NCI-H1417 (cell line): Measurements from ENCODE around the gene EIF3D.

ENCODE experiments used
- DNase-seq, 3 experiments: peaks; one replicate each; lab custom pipeline; 2025; lab: John Stamatoyannopoulos, UW

The EIF3D gene, protein sequence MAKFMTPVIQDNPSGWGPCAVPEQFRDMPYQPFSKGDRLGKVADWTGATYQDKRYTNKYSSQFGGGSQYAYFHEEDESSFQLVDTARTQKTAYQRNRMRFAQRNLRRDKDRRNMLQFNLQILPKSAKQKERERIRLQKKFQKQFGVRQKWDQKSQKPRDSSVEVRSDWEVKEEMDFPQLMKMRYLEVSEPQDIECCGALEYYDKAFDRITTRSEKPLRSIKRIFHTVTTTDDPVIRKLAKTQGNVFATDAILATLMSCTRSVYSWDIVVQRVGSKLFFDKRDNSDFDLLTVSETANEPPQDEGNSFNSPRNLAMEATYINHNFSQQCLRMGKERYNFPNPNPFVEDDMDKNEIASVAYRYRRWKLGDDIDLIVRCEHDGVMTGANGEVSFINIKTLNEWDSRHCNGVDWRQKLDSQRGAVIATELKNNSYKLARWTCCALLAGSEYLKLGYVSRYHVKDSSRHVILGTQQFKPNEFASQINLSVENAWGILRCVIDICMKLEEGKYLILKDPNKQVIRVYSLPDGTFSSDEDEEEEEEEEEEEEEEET

DNA sequence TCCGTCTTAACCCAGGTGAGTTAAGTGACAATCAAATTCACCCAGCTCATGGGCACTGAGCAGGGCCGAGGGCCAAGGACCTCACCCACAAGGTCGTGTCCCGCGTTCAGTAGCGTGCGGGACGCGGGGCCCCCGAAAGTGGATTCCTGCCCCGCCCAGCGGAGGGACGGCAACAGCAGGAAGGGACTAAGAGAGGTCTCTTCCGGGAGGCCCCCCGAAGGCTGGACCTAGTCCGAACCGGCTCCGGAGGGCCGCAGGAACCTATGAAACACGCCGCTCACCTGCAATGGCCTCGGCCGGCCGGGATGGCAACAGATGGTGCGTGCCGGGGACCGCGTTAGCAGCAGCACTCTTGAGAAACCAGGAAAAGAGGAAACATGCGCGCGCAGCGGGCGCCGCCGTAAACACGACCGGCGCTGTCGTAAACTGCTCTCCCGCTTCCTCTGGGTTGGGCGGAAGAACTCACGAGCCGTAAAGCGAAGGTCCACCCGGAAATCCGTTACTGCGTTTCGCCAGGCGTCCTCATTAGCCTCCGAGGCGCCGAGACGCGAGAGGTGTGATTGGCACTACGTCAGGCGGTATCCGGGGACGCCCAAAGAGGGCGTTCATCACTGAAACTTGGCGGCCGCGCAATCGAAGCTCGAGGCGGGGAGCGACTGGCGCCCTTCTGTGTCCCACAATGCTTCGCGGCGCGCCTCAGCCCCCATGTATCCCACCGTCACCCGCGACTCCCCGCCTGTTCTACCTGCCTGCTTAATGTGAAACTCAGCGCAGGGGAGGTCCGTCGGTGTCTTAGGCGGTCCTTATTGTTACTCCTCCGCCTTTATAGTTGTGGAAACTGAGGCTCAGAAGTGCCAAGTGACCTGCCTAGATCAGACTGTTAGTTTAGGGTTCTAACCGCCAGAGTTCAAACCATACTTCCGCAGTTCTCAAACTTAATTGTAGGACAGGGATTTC lies at the start of gene EIF3D:
Gene EIF3D (minus strand): TSS at position 372 of the 957 bp plus-strand sequence. CDS start 3,045 bp downstream, outside the sequence.
- DNase-seq = peak; percentile 95 to 99 (median 96)

DNA sequence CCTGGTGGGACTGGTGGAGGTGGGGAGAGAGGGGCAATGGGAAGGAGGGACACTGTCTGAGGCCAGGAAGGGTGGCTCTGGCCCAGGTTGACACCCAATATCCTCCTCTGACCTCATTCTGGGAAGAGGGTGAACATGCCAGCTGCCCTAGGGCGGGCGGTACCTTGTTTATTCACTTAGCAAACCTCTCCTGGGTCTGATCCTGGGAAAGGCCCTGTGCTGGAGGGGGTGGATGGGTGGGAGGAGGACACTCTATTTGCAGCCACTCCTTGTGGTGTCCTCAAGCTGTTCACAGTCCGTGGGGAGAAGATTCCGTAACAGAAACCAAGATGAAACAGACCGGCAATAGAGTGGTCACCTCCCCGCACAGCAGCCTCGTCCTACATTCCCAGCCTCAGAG lies 49.7 kb upstream of the EIF3D start:
- no peak for DNase-seq

DNA sequence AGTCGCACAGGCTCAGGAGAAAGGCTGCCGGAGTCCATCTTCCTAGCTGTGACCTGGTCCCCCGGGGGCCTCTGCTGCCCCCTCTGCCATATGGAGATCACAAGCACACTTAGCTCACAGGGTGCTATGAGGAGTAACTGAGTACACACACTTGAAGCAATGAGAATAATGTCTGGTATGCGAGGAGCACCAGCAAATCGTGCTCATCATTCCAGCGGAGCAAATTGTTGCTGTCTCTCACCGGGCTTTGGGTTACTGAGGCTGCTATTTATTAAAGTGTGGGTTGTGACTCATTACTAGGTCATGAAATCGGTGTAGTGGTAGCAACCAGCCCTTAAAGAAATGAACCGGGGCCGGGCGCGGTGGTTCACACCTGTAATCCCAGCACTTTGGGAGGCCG lies 48.1 kb upstream of the EIF3D start:
- no peak for DNase-seq

DNA sequence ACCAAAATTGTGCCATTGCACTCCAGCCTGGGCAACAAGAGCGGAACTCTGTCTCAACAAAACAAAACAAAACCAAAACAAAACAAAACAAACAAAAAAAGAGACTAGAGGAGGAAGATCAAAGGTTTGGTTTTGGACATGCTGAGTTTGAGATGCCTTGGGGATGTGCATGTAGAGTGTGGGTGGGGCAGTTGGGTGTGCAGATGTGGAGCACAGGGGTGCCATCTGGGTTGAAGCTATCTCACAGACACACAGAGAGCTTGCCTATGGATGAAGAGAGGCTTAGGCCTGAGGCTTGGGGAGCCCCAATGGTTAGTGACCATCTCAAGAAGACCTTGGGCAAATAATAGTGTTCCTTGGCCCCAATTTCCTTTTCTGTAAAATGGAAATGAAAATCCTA lies 45.8 kb upstream of the EIF3D start:
- no peak for DNase-seq

DNA sequence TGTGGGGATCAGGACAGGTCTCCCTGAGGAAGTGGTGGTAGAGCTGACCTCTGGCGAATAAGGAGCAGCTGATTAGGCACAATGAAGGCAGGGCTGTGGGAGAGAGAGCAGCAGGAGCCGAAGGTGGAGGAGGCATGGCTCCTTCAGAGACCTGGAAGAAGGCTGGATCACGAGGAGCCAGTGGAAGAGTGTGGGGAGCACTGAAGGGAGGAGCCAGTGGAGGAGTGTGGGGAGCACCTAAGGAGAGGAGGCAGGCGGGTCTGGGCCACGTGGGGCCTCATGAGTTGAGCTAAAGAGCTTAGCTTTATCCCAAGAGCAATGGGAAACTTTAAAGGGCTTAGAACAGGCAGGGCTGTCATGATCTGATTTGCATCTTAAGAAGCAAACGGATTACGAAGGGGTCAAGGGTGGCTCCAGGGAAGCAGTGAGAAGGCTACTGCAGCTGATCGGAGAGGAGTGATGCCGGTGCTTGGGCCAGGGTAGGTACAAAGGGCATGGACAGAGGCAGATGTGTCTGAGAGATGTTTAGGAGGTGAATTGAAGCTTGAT lies 44.9 kb upstream of the EIF3D start:
- DNase-seq = no peak

DNA sequence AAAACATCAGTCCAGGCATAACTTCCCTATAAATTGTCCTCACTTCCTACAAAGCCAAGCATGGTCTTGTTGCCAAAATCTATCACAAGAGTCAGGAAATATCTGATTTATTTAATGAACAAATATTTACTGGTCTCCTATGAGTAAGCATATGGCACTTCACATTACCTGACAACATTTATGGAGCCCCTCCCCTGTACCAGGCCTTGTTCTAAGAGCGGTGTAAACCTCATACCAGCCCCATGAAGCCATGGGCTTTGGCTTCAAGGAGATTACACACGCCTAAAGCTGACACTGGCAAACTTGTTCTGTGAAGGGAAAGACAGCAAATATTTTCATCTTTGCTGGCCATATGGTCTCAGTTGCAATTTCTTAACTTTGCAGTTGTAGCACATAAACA lies 43.0 kb upstream of the EIF3D start:
- DNase-seq = no peak

DNA sequence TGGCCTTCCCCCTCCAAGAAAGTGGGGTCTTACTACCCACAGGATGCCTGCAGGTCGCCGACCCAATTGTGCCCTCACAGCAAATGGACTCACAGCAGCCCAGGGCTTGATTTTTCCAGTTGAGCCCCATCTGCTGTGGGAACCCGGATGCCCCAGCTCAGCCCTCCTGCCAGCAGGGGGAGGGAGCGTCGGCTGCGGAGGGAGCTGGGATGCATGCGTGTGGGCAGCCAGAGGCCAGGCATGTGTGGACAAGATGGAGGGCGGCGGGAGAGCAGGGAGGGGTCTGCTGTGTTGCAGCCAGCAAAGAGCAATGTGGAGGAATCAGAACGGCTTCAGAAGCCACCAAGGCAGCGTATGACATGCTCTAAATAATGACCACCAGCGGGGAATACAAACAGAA lies 41.0 kb upstream of the EIF3D start:
- DNase-seq = peak in 1 of 3 experiments; percentile 5

DNA sequence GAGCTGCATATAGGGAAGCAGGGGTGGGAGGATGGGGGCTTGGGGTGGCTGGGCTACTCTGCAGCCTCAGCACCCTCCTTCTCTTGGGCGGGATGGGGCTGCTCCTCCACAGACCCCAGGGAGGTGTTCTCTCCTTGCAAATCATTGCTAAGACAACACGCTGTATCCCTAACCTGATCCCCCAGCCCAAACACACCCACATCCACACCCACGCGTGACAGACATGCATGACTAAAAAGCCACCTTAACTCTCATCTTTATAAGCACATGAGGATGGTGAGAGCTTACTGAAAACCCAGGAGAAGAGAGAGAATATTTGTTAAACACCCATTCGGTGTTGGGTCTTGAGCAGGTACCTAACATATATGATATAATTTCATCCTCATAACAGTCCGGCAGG lies 39.9 kb upstream of the EIF3D start:
- no peak for DNase-seq

DNA sequence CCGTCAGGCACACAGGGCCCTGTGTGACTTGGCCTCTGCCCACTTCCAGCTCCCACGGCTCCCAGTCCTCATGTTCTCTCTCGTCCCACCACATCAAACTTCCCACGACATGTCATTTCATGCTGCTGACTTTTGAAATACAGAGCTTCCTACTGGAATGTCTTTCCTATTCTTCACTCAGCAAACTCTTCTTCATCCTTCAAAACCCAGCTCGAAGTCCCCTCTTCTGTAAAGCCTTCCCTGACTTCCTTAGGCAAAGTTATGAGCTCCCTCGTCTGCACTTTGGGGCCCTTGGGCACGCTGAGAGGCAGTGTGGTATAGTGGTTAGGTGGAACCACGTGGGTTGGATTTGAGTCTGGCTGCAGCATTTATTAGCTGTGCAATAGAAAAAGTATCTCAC lies 37.8 kb upstream of the EIF3D start:
- DNase-seq = no peak

DNA sequence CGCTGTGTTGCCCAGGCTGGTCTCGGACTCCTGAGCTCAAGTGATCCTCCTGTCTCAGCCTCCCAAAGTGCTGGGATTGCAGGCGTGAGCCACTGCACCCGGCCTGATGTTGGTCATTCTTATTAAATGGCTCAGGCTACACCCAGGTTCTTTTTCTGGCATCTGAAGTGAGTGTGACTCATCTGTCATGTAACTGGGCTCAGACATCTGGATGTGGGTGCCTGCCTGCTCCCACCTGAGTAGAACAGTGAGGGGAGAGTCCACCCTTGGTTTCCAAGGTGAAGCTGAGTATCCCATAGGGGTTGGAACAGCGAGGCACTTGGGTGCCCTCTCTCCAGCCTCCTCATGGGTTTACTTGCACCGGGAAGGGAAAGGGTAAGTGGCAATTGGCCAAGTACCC lies 36.7 kb upstream of the EIF3D start:
- DNase-seq = no peak

DNA sequence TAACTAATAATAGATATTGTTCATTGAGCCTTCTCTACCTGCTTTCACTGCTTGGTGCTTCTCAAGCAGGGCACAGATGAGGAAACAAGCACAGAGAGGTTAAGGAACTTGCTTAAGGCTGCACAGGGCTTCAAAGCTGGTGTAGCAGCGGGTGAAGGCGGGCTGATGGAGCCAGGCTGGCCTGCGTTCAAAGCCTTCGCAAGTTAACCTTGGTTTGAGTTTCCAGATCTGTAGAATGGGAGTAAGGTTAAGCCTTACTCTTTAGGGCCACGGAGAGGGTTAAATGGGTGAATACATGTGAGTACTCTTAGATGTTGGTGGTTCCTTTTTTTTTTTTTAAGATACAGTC lies 36.2 kb upstream of the EIF3D start:
- no peak for DNase-seq

DNA sequence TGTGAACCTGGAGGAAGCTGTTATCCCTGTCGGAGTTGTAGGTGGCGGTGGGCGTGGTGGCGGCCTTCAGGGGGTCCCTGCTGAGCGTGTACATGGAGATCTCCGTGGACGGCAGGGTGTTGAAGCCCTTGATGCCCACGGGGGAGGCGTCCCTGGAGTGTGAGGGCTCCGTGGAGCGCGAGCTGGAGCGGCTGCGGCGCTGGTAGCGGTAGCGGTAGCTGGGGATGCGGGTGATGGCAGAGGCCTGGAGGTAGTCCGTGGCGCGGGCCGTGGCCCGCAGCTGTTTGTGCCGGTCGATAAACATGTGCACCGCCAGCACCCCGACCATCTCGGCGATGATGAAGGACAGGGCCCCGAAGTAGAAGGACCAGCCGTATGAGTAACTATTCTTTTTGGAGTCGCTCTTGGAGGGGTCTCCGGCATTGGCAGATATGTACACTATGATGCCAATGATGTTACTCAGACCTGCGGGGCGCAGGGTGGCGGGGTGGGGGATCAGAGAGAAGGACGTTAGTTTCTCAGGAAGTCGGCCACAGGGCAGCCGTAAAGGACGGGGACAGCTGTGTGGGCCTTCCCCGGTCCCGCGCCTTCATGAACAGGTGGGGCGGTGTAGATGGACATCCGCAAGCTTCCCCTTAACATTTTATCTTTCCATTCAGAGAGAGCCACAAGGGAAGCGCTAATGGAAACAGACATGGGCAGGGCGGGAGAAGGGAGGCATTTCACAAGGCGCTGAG lies 35.6 kb upstream of the EIF3D start:
- no peak for DNase-seq

DNA sequence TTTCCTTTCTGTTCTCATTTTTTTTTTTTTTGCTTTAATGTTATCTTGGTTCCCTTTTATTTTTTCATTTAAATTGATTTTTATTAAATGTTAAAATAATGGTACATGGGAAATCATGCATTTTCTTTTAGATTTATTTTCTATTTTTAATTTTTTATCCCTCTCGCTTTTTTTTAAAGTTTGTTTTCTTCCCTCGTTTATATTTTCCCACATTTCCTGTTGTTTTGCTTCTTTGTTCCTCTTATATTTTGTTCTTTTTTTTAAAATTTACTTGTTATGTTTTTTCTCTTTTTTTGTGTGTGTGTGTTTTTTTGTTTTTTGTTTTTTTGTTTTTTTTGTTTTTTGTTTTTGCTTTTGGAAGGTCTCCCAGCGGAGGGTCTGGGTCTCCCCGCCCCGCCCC lies 34.9 kb upstream of the EIF3D start:
- no peak for DNase-seq

DNA sequence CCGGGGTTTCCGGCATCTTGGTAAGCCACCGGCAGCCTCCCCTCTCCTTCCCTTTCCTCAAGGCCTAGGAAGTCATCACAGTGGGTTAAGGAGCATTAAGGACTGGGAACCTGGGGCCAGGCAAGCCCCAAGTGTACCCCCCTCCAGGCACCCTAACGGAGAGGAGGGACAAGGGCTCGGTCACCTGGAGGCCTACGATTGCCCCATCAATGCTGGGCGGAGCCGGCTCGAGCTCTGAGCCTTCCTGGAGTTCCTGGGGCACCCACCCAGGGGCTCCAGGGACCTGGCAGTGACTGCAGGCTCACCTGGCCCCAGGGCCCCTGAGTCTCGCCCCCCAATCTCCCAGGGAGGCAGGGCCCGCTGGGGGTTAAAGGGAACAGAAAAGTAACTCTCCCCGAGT lies 34.5 kb upstream of the EIF3D start:
- no peak for DNase-seq

DNA sequence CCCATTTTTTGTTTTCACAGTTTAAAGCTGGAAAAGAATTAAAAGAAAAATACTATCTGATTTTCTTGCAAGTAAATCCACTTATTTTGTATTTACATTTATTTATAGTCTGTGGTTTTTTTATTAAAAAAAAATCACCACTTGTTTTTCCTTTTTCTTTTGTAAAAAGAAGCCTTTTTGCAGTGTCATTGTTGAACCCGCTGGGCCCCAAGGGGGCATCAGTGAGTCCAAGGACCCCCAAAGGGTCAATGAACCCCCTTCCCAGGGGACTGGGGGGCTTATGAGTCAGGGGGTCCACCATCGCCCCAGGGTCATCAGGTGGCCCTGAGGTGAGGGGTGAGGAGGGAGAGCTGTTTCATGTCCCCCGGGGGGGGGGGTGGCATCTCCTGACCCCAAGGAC lies 34.0 kb upstream of the EIF3D start:
- no peak for DNase-seq

DNA sequence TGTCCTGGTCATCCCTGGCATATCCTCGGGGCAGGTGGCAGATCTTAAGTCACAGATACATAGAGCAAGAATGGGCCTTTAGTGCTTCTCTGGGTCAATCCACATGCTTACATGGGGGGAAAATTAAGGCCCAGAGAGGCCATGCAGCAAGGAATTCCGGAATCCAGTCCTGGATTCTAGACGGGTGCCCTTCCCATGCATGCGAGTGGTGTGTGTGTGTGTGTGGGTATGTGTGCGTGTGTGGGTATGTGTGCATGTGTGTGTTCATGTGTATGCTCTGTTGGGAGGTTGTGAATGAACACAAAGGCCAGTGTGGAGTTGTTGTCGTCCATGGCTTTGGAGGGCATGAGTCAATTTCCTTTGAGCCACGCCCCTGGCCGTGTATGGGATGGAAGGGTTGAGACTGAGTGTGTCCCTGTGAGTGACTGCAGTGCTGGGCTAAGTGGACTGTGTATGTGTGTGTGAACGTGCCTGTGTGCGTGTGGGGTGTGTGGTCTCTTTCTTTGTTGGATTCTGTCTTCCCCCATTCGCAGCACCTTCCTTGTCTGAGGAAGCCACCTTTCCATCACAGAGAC lies 33.4 kb upstream of the EIF3D start:
- DNase-seq = no peak

DNA sequence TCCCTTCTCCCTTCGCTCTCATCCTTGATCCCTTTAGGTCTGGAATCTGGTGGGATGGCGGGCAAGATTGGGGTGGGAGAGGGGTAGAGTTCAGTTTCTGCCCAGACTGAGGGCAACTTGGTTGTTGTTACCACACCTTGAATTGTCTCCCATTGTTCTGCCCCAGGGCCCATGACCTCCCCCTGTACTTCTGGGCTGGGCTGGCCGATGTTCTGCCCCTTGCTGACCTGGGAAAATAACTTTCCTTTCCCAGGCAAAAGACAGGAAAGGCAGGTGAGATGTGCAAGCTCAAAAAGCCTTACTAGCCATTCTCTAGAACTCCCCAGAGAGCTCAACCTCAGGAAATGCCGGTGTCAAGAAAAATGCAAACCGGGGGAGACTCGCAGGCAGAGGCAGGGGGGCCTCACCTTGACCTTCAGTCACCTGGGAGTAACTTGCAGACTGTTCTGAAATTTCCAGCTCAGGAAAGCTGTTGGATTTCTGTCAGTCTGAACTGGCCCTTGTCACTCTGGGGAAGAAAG lies 32.4 kb upstream of the EIF3D start:
- no peak for DNase-seq

DNA sequence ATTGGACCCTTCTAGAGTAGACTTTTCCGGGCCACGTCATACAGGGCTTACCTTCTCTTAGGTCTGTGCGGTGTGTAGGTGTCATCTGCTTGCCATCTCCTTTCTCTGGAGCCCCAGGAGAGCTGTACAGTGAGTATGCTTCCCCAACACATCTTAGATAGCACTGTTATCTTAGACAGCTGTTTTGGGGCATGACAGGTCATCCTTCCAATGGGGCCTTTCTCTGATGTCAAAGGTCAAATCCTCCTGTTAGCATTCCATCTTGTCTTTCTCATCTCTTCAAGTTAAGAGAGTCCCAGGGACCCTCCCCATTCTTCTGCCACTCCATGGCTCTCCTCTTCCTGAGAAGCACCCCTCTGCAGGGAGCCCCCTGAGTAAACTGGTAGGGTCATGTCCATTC lies 31.0 kb upstream of the EIF3D start:
- no peak for DNase-seq

DNA sequence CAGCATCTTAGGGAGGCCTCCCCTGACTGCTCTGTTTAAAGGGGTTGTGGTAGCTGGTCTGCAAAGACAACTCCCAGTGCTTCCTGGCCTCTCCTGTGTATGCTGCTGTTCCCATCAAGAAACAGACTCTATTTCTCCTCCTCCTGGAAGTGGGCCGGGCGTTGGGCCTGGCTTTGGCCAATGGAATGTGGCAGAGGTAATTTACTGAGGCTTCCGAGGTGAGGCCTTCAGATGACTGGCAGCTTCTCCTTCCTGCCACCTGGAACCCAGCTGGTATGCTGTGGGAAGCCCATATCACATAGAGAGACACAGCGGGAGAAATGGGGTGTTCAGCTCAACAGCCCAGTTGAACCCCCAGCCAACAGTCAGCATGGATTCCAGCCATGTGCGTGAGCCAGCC lies 25.1 kb upstream of the EIF3D start:
- no peak for DNase-seq

DNA sequence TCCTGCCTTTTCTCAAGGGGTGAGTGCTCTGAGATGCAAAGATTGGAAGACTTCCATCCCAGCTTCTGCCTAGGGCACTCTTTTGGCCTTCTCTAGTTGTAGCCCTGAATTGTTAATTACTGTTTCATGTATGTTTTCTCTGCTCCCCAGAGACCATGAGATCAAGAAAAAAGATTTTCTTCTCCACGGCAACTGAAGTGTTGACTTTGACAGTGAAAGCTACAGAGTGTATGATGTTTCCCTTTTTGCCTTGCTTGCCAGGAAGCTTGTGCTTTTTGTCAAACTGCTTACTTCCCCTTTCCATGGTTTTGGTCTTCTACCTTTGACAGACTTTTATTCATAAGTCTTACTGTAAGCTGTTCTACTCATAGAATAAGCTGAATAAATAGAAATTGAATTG lies 23.3 kb upstream of the EIF3D start:
- peak in 1 of 3 experiments; percentile 5 for DNase-seq
